Aorta (tissue), 5 donors: ENCODE measurements around the gene BCL7B. TPM values are rescaled to one million over a fixed set of nuclear protein-coding genes. Genes with fewer than 3 reads are reported as not detected.
"Not testable (repeated sequence)": the region's sequence is repeated elsewhere in the genome, so short reads cannot be mapped to it uniquely, and the experiment has no call there.

Source experiments
- ATAC-seq: fragments of 200-7000 bp; cut with Tn5 transposase; one replicate; pipeline ENCODE4 v1.9.1; 2022; ENCODE audit warnings: moderate library complexity; ENCODE audit not compliant: low FRiP score
- DNase-seq, 2 donors: peaks; one replicate each; pipeline ENCODE4 v3.0.0-alpha.2; 2020
- H3K27ac ChIP-seq, 2 donors: one replicate each; pipeline ENCODE4 v1.5.1; 2013; ENCODE audit warnings: low read length in 2 of 2, mild to moderate bottlenecking in 2 of 2, moderate library complexity in 2 of 2, control low read depth in 1 of 2, inconsistent platforms in 1 of 2, low read depth in 1 of 2
- H3K27me3 ChIP-seq, 2 donors: one replicate each; pipeline ENCODE4 v1.6.1; 2013; ENCODE audit warnings: control low read depth in 1 of 2, low read length in 1 of 2, mild to moderate bottlenecking in 1 of 2, moderate library complexity in 1 of 2; ENCODE audit not compliant: insufficient read depth in 2 of 2, control insufficient read depth in 1 of 2
- H3K36me3 ChIP-seq, 2 donors: one replicate each; pipeline ENCODE4 v1.6.1; 2013; ENCODE audit warnings: control low read depth in 1 of 2, low read length in 1 of 2, mild to moderate bottlenecking in 1 of 2; ENCODE audit not compliant: insufficient read depth in 2 of 2, control insufficient read depth in 1 of 2
- H3K4me1 ChIP-seq, 2 donors: one replicate each; pipeline ENCODE4 v1.6.1; 2013; ENCODE audit warnings: low read length in 2 of 2, control low read depth in 1 of 2, mild to moderate bottlenecking in 1 of 2, moderate library complexity in 1 of 2; ENCODE audit not compliant: insufficient read depth in 2 of 2, control insufficient read depth in 1 of 2
- H3K4me3 ChIP-seq, 2 donors: one replicate each; pipeline ENCODE4 v1.5.1; 2013; ENCODE audit warnings: low read length in 2 of 2, control low read depth in 1 of 2, mild to moderate bottlenecking in 1 of 2
- H3K9me3 ChIP-seq: one replicate; pipeline ENCODE4 v1.6.1; 2013; ENCODE audit warnings: mild to moderate bottlenecking, low read length; ENCODE audit not compliant: control insufficient read depth
- WGBS, 2 donors: extraction: QIAGEN DNeasy Blood & Tissue Kit; methylation state at CpG; one replicate each; pipeline ENCODE4 v1.1.7; 2013; 5-methylcytosine and 5-hydroxymethylcytosine counted together
- intact Hi-C, 2 donors: fragments of 100-400 bp; cut with DNase I; formaldehyde crosslinking; loops; one replicate each; pipeline versions ENCODE4 v1.14.2 to v1.15.0; 2022
- polyA plus RNA-seq, 2 donors: library from polyadenylated mRNA; stranded (reverse); fragments of 200-250 nt; gene quantifications; one replicate each; pipeline ENCODE4 v1.2.3, GENCODE V29; 2013
- total RNA-seq, 2 donors: library from RNA; stranded (reverse); fragmentation: NEBNext Ultra II Directional; extraction: Animal tissue kit (Norgen Biotek cat#: 25700); gene quantifications; one replicate each; pipeline ENCODE4 v1.2.1, GENCODE V29; 2021
- donor health status: healthy with polysubstance abuse.
- donor health status: Bipolar disorder and iron deficiency.
- donor health status: DM: no; HTN: no; CAD: no.
- donor health status: DM: no; HTN: no; CAD: no.
- donor health status: DM: yes; HTN: yes; CAD: no.

Gene BCL7B
- total and polyA plus RNA-seq, 4 donors: 45.5 to 92.3 (median 69.5) TPM

DNA sequence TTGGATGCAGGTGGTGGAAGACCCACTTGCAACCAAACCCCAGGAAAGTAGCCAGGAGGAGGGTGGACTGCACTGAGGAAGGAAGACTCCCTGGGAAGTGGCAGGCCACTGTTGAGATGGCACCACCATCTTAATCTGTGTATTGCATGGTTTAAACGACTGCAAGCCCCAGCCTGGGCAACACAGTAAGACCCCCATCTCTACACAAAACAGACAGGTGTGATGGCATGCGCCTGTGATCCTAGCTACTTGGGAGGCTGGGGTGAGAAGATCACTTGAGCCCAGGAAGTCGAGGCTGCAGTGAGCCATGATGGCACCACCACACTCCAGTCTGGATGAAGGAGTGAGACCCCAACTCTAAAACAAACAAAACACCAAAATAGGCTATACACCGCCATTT is 9.7 kb upstream of the BCL7B start:
- Histone ChIP-seq H3K4me1 (no peaks in the 10 kb centered on the region), H3K27ac (no peak overlapping the region), H3K9me3 (no peaks in the 10 kb centered on the region), H3K4me3 (no peak overlapping the region), H3K36me3 (peaks cover 0 to 2% of the 10 kb centered on the region in 2 donors), H3K27me3 (no peaks in the 10 kb centered on the region)
- 85% methylated on average over 4 of the region's 4 CpGs for WGBS, 2 donors
- no peak for ATAC-seq
- intact Hi-C loops: no loop called here
- peak in 1 of 2 donors; percentile 9 for DNase-seq

DNA sequence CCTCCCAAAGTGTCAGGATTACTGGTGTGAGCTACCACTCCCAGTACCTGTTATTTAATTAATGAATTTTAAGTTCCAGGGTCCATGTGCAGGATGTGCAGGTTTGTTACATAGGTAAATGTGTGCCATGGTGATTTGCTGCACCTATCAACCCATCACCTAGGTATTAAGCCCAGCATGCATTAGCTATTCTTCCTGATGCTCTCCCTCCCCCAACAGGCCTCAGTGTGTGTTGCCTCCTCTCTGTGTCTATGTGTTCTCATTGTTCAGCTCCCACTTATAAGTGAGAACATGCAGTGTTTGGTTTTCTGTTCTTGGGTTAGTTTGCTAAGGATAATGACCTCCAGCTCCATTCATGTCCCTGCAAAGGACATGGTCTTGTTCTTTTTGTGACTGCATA is 8.9 kb upstream of the BCL7B start:
- H3K27me3 ChIP-seq, ATAC-seq, H3K36me3 ChIP-seq, DNase-seq, intact Hi-C loops, H3K4me3 ChIP-seq, H3K4me1 ChIP-seq, H3K27ac ChIP-seq, H3K9me3 ChIP-seq: not testable (repeated sequence)

DNA sequence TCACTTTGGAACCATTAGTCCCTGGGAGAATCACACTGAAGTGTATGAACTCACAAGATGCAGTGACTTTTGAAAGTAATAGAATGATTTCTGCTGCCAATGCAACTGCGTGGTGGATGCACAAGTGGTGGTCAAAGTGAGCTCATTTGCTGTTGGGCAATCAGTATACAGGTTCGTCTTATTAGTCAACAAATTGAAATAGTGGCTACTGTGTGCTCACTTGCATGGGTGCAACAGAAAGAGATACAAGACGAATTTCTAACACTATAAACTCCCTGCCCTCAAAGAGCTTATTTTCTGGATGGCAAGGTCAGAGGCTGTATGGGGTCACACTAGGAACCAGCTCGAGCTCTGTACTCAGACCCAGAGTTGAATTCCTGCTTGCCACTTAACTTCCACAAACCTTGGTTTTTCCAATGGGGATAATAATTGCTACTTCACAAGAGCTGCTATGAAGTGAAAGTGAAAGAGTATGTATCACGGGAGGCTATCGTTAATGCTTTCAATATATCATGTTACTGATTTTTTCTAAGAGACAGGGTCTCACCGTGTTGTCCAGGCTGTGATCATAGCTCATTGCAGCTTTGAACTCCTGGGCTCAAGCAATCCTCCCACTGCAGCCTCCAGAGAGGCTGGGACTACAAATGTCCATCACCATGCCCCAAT is 8.3 kb upstream of the BCL7B start:
- Histone ChIP-seq H3K27me3 (no peaks in the 10 kb centered on the region), H3K4me1 (no peaks in the 10 kb centered on the region), H3K27ac (no peak overlapping the region), H3K9me3 (no peaks in the 10 kb centered on the region), H3K4me3 (no peak overlapping the region), H3K36me3 (peaks cover 0 to 2% of the 10 kb centered on the region in 2 donors)
- ATAC-seq (no peak), DNase-seq (no peak)
- intact Hi-C loops: no loop called here
- 73 to 75% methylated on average over 7 of the region's 7 CpGs for WGBS, 2 donors

DNA sequence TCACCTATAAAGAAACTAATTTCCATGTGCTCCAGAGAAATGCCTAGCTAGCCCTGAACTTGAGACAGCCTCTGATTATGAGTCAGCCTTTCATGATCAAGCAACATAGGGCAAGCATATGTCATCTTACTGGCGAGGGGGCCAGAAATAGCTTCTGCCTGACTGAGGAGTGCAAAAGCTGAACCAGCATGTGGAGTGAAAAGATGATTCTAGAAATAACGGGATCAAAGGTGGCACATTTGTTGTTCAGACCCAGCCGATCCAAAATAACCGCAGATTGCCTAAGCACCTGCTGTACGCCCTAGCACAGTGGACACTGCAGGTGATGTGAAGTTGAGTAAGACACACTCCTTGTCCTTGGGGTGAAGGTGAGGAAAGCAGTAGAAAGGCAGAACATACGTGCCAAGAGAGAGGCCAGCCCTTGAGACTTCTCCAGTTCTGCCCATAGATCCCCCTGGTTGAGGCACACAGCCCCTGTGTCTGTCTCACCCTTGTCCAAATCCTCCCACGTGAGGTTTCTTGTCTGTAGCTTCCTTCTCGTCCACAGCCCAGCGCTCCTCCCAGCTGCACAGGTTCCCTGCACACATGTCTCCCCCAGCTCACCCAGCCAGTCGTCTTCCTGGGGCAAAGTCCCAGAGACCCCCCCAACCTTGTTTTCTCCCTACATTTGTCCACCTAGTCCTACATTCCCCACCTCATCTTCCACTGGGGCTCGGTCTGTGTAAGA is 2.8 kb upstream of the BCL7B start:
- Histone ChIP-seq H3K4me3 (no peak overlapping the region), H3K4me1 (peaks cover 0 to 3% of the 10 kb centered on the region in 2 donors), H3K27ac (no peak overlapping the region), H3K36me3 (no peaks in the 10 kb centered on the region), H3K27me3 (no peaks in the 10 kb centered on the region), H3K9me3 (no peaks in the 10 kb centered on the region)
- intact Hi-C loops: no loop called here
- WGBS, 2 donors: 61 to 65% methylated on average over 11 of the region's 11 CpGs
- DNase-seq (peak in 1 of 2 donors; percentile 37), ATAC-seq (no peak)

DNA sequence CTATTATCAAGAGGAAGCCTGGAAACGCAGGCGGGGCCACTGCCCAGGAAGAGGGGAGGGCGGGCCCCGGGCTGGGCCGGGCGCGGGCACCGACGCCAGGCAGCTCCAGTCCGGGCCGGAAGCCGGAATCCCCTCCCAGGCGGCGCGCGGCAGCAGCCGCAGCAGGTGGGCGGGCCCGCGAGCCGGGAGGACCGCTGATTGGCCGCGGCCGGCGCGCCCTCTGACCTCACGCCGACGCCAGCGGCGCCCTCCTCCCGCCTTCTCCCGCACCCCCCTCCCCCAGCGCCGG is 438 bp downstream of the BCL7B start:
- H3K4me1 ChIP-seq: peaks cover 0 to 3% of the 10 kb centered on the region in 2 donors
- WGBS, 2 donors: 0 to 2% methylated on average over 16 to 36 of the region's 36 CpGs
- intact Hi-C loops: loop anchor here (2.0 to 5.0 kb wide), 2 partner anchors 34 to 35 kb away; partner anchors contain the start of gene BAZ1B (in 2 of the 2)
- peak; percentile 97 to 98 for DNase-seq
- no peaks in the 10 kb centered on the region for H3K27me3 ChIP-seq
- peak; percentile 97 for ATAC-seq
- H3K27ac ChIP-seq: peak overlapping the region; percentile 92 to 94
- peak overlapping the region; percentile 66 to 79 for H3K4me3 ChIP-seq
- H3K36me3 ChIP-seq: no peaks in the 10 kb centered on the region
- H3K9me3 ChIP-seq: no peaks in the 10 kb centered on the region

DNA sequence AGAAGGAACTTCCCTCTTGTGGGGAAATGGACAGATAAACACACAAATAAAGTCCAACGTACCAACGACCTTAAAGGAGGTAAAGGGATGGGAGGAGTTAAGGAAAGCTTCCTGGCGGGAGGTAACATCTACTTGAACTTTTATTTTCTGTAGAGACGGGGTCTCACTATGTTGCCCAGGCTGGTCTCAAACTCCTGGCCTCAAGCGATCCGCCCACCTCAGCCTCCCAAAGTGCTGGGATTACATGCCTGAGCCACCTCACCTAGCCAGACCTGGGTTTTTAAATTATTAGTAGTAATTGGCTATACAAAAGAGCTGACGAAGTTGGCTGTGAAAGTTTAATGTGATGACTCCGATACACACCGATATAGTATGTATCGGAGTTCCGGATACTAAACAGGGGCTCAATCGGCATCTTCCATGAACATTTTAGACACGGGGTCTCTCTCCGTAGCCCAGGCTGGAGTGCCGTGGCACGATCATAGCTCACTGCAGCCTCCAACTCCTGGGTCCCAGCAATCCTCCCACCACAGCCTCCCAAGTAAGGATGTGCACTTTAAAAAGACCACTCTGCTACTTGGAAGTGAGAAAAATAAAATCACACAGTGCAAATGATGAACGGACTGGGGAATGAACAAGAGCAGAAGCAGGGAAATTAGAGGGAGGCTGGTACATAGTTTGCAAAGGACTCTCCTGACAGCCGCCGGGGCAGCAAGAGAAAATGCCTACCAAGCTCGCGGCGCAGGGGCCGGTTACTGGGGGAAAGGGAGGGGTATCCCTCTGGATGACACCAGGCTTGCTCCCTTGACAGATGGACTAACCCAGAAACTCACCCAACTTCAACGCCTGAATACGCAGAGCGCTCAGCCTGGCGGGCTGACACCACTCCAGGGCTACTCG is 1.0 kb downstream of the BCL7B start:
- Histone ChIP-seq H3K4me3 (peak overlapping the region; percentile 66 to 78), H3K9me3 (no peaks in the 10 kb centered on the region), H3K27ac (peak overlapping the region in 1 of 2 donors; percentile 67), H3K27me3 (no peaks in the 10 kb centered on the region), H3K4me1 (peaks cover 0 to 3% of the 10 kb centered on the region in 2 donors), H3K36me3 (no peaks in the 10 kb centered on the region)
- no peak for DNase-seq
- intact Hi-C loops: loop anchor here (2.0 to 5.0 kb wide), 2 partner anchors 34 kb away; partner anchors contain the start of gene BAZ1B (in 2 of the 2)
- no peak for ATAC-seq
- WGBS, 2 donors: 19% methylated on average over 28 of the region's 28 CpGs

DNA sequence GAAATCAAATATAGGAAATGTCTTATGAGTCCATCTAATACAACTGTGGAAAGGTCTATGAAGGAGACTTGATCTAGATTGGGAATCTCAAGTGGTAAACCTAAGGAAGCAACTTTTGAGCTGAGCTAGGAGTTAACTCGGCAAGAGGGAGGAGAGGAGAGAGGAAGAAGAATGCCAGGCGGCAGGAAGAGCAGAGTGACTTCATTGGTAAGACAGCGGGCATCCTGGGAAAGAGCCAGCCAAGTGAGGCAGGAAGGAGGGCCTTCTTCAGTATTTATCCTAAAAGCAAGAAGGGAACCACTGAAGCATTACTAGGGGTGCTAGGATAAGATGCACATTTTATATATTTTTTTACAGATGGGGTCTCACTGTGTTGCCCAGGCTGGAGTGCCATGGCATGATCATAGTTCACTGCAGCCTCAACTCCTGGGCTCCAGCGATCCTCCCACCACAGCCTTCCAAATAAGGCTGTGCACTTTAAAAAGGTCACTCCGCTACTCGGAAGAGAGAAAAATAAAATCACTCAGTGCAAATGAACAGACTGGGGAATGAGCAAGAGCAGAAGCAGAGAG is 2.0 kb downstream of the BCL7B start:
- Histone ChIP-seq H3K9me3 (no peaks in the 10 kb centered on the region), H3K27ac (no peak overlapping the region), H3K36me3 (no peaks in the 10 kb centered on the region), H3K4me3 (no peak overlapping the region), H3K4me1 (peaks cover 0 to 3% of the 10 kb centered on the region in 2 donors), H3K27me3 (no peaks in the 10 kb centered on the region)
- 41 to 44% methylated on average over 6 of the region's 6 CpGs for WGBS, 2 donors
- no peak for DNase-seq
- no peak for ATAC-seq
- intact Hi-C loops: loop anchor here in 1 of 2 donors (5.0 kb wide), 1 partner anchor 33 kb away; the partner anchor contains the start of gene BAZ1B

DNA sequence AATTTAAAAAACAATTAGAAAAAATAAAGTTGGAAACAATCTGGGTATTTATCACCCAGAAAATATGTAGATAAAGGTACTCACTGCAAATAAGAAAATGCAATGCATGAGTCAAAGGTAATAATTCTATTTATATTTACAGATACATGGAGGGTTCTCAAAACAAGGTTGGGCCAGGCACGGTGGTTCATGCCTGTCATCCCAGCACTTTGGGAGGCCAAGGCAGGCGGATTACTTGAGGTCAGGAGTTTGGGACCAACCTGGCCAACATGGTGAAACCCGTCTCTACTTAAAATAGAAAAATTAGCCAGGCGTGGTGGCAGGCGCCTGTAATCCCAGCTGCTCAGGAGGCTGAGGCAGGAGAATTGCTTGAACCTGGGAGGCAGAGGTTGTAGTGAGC is 7.4 kb downstream of the BCL7B start:
- intact Hi-C loops: not testable (repeated sequence)
- WGBS, 2 donors: 80 to 87% methylated on average over 5 of the region's 5 CpGs

More for the DNA sequence above, 7.4 kb downstream of the BCL7B start:
- H3K27me3 ChIP-seq, H3K4me1 ChIP-seq, H3K4me3 ChIP-seq, H3K36me3 ChIP-seq, H3K9me3 ChIP-seq, H3K27ac ChIP-seq, ATAC-seq, DNase-seq: not testable (repeated sequence)
